Astrocyte of the spinal cord (primary cell): Measurements from ENCODE around the gene THOC2.
"Not testable (repeated sequence)": the region's sequence is repeated elsewhere in the genome, so short reads cannot be mapped to it uniquely, and the experiment has no call there.

Experiments
- DNase-seq: peaks from one replicate; pipeline ENCODE4 v3.0.0; 2011; ENCODE audit warnings: low read depth, low spot score
- H3K4me3 ChIP-seq: 2 replicates; pipeline ENCODE4 v1.5.1; 2011; ENCODE audit warnings: low read depth, mild to moderate bottlenecking, low read length, moderate library complexity
- CTCF ChIP-seq: IDR thresholded peaks from 2 replicates; pipeline ENCODE4 v1.5.1; 2012; ENCODE audit warnings: low read depth, mild to moderate bottlenecking, low read length, inconsistent platforms
- in situ Hi-C: cut with HindIII; loops from 2 replicates; pipeline ENCODE4 v1.10.0; 2017; ENCODE audit warnings: low sequenced_read_pairs

The THOC2 gene

GRCh38 chrX:123720486-123720885 is 12.4 kb downstream of the THOC2 start:
- H3K4me3 ChIP-seq, result no peak overlapping the region
- no peak for TF ChIP-seq CTCF
- no peak for DNase-seq
- in situ Hi-C loops, result no loop called here

GRCh38 chrX:123713841-123714240 is 19.0 kb downstream of the THOC2 start:
- in situ Hi-C loops, result no loop called here
- H3K4me3 ChIP-seq, result no peak overlapping the region
- DNase-seq, result no peak
- no peak for TF ChIP-seq CTCF

- in situ Hi-C loops, result no loop called here
- no peak for DNase-seq
- H3K4me3 ChIP-seq, result no peak overlapping the region
- no peak for TF ChIP-seq CTCF
These were observed 19.4 kb downstream of the THOC2 start for GRCh38 chrX:123713434-123713833.

GRCh38 chrX:123711201-123711600 is 21.7 kb downstream of the THOC2 start:
- H3K4me3 ChIP-seq, in situ Hi-C loops, DNase-seq: not testable (repeated sequence)

GRCh38 chrX:123704781-123705180 is 28.1 kb downstream of the THOC2 start:
- in situ Hi-C loops, result no loop called here
- DNase-seq, result no peak
- TF ChIP-seq CTCF, result no peak
- H3K4me3 ChIP-seq, result no peak overlapping the region

GRCh38 chrX:123698979-123699520 is 33.8 kb downstream of the THOC2 start:
- TF ChIP-seq CTCF, result no peak
- H3K4me3 ChIP-seq, result no peak overlapping the region
- no peak for DNase-seq
- in situ Hi-C loops, result no loop called here

GRCh38 chrX:123696334-123696733 is 36.5 kb downstream of the THOC2 start:
- TF ChIP-seq CTCF, result no peak
- in situ Hi-C loops, result no loop called here
- no peak for DNase-seq
- H3K4me3 ChIP-seq, result no peak overlapping the region
